ENCODE results near the gene SERPINB8.
"Not testable (repeated sequence)": the region's sequence is repeated elsewhere in the genome, so short reads cannot be mapped to it uniquely, and the experiment has no call there.

Gene SERPINB8

DNA sequence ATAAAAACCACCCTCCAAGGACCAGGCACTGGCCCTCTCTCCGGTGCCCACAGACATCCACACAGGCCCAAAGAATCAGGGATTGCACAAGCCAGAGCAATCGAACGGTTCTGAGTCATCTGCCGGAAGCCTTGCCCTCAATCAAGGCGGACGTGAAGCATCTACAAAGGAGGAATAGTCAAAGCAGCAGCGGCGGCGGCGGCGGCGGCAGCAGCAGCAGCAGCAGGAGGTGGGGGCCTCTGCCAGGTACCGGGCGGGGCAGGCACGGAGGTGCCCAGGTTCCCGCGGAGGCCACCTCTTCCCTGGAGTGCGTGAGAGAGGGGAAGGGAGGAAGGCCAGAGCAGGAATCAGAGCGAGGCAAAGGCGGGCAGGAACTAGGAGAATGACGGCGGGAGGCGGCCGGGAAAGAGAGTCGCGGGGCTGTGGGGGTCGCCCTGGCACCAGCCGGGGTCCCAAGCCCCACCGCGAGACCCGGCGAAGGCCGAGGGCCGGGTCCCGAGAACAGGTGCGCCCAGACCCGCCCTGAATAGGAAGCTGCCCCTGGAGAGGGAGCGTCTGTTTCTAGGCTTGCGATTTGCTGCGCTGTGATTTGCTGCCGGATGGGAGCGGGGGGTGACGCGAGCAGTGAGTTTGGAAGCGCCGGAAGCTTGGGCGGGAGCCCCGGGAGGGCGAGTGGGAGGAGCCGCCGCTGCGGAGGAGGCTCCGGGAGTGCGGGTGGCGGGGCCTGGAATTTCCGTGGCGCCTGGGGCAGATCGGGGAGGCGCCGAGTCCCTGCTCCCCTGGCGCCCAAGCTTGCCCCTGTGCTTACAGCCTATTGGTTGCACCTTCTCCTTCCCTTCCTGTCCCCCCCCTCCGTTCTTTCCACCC, at the start of gene SERPINB8:
SERPINB8 (plus strand) TSS at position 140 of the 867 bp plus-strand sequence. CDS start 8,228 bp downstream, outside the sequence.
- DNase-seq (ENCODE audit: low spot score) (peak; percentile 87), FAIRE-seq (no peak)

DNA sequence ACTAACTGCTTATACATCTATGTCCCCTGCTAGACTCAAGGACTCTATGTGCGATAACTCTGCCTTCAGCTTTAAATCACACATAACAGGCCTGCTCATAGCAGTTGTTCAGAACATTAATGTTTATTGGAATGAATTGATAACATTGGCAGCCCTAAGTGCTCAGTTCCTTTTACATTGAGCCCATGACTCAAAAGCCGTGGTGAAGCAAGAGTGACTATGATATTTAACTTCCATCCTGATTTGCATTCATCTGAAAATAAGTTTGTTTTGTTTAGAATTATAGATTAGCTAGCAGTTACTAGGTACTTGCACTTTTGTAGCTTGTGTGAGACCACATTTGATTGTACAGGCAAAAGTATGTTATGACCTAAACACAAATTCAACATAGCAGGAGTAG, 47.8 kb upstream of the SERPINB8 start:
- DNase-seq (ENCODE audit: low spot score) = no peak
- no peak for FAIRE-seq

GRCh38 chr18:63924551-63924950, 45.3 kb upstream of the SERPINB8 start:
- DNase-seq (ENCODE audit: low spot score) (no peak), FAIRE-seq (no peak)

DNA sequence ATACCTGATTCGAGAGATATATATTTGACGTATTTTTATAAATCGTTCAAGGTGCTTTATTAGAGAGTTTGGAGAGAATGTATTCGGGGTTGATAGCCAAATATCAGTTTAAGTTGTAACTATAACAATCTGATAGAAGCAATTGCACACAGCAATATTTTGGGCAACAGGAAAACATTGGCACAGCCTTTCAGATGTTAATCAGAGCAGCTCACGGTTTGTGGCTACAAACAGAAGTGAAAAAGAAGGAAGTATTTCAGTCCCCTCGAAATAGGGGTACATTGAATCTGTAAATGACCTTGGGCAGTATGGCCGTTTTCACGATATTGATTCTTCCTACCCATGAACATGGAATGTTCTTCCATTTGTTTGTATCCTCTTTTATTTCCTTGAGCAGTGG, 41.5 kb upstream of the SERPINB8 start:
- no peak for DNase-seq (ENCODE audit: low spot score)
- no peak for FAIRE-seq

- not testable (repeated sequence) for FAIRE-seq; DNase-seq (ENCODE audit: low spot score)
Observed at GRCh38 chr18:63929369-63929768, 40.5 kb upstream of the SERPINB8 start.

- FAIRE-seq = no peak
- DNase-seq (ENCODE audit: low spot score) = no peak
Observed at GRCh38 chr18:63930773-63931354, 39.0 kb upstream of the SERPINB8 start.

DNA sequence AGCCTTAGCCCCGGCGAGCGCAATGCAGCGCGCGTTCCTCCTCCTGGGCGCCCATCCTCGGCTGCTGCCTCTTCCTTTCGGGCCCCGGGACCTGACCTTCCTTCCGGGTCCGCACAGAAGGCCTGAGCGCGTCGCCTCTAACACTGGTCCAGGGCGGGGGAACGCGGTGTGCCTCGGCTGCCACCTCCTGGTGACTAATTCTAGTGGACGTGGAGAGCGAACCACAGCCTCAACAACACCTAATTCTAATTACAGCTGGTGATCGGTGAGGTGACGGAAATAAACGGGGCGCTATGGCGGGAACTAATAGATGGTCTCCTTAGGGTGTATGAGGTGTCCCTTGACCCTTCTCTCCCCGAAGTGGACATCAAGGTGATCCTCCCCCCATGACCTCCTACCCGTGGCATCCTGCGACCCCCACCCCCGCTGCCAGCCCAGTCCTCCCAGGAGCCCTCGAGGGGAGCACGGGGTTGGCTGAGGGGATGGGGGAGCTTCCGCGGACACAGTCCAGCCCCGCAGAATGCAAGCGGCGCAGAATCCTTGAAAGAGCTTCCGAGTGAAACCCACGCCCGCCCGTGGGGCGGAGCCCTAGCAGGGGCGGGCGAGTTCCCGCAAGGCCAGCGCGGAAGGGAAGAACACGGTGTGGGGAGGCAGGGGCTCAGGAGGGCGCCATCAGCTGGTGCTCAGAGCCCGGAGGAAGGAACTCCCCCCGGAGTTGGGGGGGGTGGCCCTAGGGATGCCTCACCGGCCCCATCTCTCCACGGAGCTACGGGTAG, 33.5 kb upstream of the SERPINB8 start:
- FAIRE-seq (peak; percentile 44), DNase-seq (ENCODE audit: low spot score) (peak; percentile 81)

DNA sequence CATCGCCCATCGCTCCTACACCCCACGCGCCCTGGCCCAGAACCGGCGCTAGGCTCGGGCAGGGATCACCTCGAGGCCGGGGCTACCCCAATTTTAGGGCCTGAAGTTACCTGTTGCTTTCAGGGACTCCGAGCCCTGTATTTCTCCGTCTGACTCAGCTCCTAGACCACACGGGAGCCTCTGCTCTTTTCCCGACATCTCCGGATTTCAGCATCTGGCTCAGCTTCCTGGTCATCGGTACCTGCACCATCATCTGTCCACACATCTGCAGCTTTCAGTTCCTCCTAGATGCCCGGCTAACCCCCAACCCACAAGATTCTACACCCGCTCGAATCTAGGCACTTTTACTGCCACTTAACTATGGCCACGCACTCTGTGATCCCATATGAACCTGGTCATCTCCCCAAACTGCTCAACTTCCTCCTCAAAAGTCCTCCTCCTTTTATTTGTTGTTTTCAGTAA, 32.9 kb upstream of the SERPINB8 start:
- FAIRE-seq = no peak
- DNase-seq (ENCODE audit: low spot score) = no peak

- FAIRE-seq (no peak), DNase-seq (ENCODE audit: low spot score) (no peak)
Observed at GRCh38 chr18:63940008-63940407, 29.9 kb upstream of the SERPINB8 start.

DNA sequence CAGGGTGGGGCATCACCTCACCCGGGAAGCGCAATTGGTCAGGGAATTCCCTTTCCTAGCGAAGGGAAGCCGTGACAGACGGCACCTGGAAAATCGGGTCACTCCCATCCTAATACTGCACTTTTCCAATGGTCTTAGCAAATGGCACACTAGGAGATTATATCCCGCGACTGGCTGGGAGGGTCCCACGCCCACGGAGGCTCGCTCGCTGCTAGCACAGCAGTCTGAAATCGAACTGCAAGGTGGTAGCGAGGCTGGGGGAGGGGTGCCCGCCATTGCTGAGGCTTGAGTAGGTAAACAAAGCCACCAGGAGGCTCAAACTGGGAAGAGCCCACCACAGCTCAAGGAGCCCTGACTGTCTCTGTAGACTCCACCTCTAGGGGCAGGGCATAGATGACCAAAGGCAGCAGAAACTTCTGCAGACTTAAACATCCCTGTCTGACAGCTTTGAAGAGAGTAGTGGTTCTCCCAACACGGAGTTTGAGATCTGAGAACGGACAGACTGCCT, 29.3 kb upstream of the SERPINB8 start:
- DNase-seq (ENCODE audit: low spot score); FAIRE-seq: not testable (repeated sequence)

DNA sequence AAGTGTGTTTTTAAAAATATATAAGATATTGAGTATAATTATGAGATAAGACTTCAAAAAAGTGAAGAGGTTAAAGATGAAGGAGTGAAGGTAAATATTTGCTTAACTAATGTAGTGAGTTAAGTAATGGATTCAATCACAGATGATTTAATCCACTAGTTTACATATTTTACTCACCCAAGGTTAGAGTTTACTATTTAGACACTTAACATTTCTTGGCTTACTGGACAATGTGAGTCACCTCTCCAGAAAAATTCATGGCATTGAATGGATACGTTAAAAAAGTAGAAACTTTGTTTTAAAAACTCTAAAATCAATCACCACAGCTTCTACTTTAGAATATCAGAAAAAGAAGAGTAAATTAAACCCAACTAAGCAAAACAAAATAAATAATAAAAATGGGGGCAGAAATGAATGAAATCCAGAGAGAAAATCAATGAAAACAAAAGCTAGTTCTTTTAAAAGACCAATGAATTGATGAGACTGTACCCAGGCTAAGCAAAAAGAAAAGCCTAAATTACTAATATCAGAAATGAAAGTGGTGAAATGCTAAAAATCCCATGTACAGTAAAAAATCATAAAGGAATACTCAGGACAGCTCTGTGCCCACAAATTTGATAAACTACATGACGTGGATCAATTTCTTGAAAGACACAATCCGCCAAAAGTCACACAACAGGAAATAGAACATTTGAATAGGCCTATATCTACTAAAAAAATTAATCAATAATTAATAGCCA, 22.7 kb upstream of the SERPINB8 start:
- no peak for FAIRE-seq
- DNase-seq (ENCODE audit: low spot score) = no peak

DNA sequence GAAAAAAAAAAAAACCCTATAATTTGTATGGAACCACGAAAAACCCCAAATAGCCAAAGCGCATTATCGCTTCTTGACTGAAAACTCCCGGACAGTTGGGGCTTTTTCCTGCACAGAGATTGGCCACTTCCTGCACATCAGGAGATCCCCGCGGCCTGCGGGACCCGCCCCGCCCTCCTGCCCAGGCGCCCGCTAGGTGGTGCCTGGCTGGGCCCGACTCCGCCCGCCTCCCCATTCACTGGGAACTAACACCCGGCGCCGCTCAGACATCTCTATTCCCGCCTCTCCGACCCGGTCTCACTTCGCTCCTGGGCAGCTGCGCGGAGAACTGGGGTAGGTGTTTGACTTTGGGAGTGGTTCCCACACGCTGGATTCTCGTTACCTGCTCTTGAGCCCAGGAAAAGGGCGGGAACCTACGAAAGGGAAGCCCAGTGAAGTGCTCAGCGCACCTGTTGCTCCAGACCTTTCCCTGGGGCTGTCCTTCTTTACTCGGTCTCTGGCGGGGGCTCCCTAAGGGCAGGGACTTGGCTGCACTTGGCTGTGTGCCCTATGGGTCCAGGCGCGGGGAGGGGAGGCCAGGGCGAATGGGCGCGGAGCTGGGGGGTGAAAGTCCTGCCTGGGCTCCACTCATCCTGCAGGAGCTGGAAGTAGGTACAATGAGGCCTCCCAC, 20.7 kb upstream of the SERPINB8 start, which contains the start of gene HMSD:
HMSD (plus strand) TSS at position 234 of the 670 bp plus-strand sequence. CDS start 4,155 bp downstream, outside the sequence.
- peak; percentile 74 for DNase-seq (ENCODE audit: low spot score)
- FAIRE-seq = no peak

GRCh38 chr18:63951302-63951705, 18.6 kb upstream of the SERPINB8 start:
- DNase-seq (ENCODE audit: low spot score) = peak; percentile 9
- no peak for FAIRE-seq

GRCh38 chr18:63953811-63954210, 16.1 kb upstream of the SERPINB8 start:
- no peak for FAIRE-seq
- no peak for DNase-seq (ENCODE audit: low spot score)

- no peak for FAIRE-seq
- no peak for DNase-seq (ENCODE audit: low spot score)
Observed at GRCh38 chr18:63956755-63957154, 13.1 kb upstream of the SERPINB8 start.

DNA sequence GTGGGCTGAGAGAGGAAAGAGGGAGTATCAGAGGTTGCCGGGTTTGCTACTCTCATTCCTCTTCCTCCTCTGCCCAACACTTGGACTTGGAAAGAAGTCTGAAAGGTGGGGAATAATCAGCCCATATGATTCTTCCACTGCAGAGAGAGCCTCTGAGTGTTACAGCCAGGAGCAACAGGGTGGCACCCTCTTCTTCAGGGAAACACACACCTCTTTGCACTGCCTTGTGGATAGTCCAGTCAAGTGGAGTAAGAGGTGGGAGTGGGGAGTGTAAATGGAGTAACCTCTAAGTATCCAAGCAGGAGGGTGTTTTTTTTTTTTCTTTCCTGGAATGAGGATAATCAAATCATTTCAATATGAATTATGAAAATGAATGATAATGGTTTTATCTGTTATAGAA, 9.0 kb upstream of the SERPINB8 start:
- no peak for FAIRE-seq
- DNase-seq (ENCODE audit: low spot score) = no peak

DNA sequence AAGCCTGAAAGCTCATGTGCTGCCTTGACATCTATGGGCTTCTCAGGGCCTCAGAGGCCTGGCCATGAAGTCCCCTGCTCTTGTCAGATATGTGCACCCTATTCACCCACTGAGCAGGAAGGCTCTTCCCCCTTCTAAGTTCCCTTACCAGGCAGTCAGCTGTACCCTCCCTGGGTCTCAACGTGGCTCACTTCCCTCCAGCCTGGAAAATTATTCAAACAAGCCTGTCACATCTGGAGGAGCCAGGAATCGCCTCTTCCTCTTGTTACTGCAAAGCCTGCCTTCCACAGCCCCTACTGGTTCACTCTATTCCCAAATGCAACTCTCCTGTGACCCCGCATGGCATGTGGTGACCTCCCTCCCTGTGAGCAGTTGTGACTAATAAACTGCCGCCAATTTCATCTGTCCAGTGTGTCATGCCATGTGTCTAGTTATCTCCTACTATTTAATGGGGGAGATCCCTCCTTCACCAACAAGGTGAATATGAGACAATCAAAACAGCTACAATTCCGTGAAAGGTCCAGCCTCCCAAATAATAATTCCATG, 8.4 kb upstream of the SERPINB8 start:
- DNase-seq (ENCODE audit: low spot score) (no peak), FAIRE-seq (no peak)

DNA sequence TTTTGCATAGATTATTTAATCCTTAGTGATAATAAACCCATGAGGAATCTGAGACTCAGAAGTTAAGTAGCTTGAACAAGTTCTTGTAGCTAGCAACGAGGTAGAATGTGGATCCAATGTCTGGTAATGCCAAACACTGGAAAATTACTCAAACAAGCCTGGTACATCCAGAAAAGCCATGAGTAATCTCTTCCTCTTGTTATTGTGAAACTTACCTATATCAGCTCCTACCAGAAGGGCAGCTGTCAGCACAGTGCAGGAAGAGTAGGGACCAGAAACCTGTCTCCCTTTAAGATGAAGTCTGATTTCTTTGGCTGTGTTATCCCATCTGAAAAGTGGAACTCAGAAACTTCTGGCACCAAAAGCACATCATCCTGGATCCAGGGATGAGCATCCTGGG, 7.7 kb upstream of the SERPINB8 start:
- DNase-seq (ENCODE audit: low spot score) (no peak), FAIRE-seq (no peak)

DNA sequence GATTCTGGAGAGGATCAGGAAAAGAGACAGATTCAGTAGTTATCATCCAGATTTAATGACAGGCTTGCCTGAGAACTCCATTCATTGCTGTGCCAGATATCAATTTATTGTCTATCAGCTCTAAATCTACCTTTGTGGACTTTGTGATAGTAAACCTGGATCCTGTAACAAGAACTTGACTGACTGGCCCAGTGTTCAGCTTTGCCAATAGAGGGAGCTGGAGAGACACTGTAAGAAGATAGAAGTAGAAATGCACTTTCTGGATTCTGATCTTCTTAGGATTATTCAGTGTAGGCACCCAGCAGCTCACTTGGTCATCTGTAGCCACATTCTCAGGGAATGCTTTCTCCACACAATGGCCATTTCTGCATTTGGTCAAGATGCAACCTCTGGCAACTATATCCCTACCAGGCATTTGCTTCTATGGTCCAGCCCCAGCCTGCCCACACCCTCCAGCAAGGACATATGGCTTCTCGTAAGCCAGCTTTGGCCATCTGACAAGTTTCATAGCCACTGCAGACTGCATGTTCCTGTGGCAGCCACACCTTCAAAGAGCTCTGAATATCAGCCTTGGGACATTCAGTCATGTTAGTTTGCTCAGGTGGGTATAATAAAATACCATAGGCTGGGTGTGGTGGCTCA, 6.1 kb upstream of the SERPINB8 start:
- FAIRE-seq (no peak), DNase-seq (ENCODE audit: low spot score) (peak; percentile 13)
